GM12892 (cell line): ENCODE results near the gene CCDC190.

Source experiments
- POLR2A ChIP-seq: IDR thresholded peaks from 2 replicates; pipeline ENCODE4 v1.6.1; 2011; ENCODE audit warnings: low read depth, low read length, control low read depth
- TAF1 ChIP-seq: IDR thresholded peaks from 2 replicates; pipeline ENCODE4 v1.6.1; 2011; ENCODE audit warnings: low read depth, mild to moderate bottlenecking, control low read depth, low read length, borderline replicate concordance

DNA sequence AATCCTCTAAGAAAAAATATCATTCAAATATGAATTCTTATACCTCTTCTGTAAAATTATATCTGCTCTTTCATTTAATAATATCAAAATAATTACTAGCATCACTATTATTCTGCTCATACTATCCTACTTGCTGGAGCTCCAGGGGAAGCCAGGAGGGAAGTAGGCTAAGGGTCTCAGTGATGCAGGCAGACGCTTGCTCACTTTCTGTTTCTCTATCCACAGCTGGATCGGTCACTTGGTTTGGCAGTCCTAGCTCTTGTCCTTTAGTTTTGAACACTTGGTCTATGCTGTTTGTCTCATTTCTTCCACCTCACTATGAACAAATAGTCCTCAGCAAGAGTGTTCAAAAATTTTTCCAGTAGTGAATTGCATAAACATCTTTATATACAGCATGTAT, 11.3 kb downstream of the CCDC190 start:
- TF ChIP-seq POLR2A (no peak), TAF1 (no peak)
